Non-pigmented ciliary epithelial cell (primary cell): ENCODE measurements around the gene ZBTB4.

Source experiments
- DNase-seq: peaks from one replicate; pipeline ENCODE4 v3.0.0-alpha.2; 2010; ENCODE audit warnings: low read depth

Gene ZBTB4, protein sequence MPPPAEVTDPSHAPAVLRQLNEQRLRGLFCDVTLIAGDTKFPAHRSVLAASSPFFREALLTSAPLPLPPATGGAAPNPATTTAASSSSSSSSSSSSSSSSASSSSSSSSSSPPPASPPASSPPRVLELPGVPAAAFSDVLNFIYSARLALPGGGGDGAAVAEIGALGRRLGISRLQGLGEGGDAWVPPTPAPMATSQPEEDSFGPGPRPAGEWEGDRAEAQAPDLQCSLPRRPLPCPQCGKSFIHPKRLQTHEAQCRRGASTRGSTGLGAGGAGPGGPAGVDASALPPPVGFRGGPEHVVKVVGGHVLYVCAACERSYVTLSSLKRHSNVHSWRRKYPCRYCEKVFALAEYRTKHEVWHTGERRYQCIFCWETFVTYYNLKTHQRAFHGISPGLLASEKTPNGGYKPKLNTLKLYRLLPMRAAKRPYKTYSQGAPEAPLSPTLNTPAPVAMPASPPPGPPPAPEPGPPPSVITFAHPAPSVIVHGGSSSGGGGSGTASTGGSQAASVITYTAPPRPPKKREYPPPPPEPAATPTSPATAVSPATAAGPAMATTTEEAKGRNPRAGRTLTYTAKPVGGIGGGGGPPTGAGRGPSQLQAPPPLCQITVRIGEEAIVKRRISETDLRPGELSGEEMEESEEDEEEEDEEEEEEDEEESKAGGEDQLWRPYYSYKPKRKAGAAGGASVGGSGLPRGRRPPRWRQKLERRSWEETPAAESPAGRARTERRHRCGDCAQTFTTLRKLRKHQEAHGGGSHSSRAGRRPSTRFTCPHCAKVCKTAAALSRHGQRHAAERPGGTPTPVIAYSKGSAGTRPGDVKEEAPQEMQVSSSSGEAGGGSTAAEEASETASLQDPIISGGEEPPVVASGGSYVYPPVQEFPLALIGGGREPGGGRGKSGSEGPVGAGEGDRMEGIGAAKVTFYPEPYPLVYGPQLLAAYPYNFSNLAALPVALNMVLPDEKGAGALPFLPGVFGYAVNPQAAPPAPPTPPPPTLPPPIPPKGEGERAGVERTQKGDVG

GRCh38 chr17:7479213-7480088 lies at the start of gene ZBTB4:
Gene ZBTB4 (minus strand): TSS chr17:7479631. CDS start chr17:7466801, 12,830 bp downstream.
- no peak for DNase-seq

GRCh38 chr17:7528842-7529241 lies 49.4 kb upstream of the ZBTB4 start:
- DNase-seq = no peak

DNA sequence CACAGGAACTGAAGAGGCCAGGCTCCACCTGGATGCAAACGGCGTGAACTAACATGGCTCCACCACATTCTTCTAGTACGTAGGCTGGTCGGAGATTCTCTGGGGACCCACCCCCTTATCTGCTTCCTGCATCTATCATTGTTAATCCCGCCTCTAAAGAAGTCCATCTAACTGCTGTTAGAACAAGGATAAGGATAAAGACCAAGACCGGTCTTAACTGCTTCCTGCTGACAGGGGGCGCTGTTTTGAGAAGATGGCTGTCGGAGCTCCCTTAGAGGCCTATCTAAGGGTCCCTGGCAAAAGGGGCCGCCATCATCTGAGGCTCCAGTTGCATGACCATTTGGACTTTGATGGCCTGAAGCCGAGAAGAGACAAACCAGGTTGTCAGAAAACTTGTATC lies 43.6 kb upstream of the ZBTB4 start:
- no peak for DNase-seq

DNA sequence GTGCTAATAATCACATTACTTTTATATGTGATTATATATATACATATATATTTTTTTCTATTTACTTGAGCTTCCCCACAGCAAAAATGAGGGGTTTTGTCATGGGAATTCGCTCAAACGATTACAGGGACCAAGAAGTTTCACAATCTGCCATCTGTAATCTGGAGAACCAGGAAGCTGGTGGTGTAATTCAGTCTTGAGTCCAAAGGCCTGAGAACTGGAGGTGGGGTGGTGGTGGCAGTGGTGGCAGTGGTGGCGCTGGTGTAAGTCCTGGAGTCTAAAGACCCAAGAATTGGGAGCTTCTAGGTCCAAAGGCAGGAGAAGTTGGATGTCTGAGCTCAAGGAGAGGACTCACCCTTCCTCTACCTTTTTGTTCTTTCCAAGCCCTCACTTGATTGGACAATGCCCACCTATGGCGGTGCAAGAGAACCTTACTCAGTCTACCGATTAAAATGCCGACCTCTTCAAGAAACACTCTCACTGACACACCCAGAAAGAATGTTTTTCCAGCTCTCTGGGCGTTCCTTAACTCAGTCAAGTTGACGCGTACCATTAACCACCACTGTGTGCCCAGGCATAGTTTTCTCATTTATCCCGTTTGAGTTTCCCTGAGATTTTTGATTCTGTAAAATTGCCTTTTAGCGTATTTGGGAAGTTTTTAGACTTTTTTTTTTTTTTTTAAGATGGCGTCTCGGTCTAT lies 36.6 kb upstream of the ZBTB4 start:
- no peak for DNase-seq

- no peak for DNase-seq
Measured at GRCh38 chr17:7513850-7514419, 34.5 kb upstream of the ZBTB4 start.

DNA sequence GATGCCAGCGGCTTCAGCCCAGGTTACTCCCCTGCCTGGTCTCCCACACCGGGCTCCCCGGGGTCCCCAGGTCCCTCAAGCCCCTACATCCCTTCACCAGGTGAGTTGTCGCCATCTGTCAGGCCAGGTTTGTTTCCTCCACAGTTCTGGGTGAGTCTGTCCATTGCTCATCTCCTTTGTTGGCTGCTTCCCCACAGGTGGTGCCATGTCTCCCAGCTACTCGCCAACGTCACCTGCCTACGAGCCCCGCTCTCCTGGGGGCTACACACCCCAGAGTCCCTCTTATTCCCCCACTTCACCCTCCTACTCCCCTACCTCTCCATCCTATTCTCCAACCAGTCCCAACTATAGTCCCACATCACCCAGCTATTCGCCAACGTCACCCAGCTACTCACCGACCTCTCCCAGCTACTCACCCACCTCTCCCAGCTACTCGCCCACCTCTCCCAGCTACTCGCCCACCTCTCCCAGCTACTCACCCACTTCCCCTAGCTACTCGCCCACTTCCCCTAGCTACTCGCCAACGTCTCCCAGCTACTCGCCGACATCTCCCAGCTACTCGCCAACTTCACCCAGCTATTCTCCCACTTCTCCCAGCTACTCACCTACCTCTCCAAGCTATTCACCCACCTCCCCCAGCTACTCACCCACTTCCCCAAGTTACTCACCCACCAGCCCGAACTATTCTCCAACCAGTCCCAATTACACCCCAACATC lies 33.6 kb upstream of the ZBTB4 start:
- no peak for DNase-seq

- no peak for DNase-seq
Measured at GRCh38 chr17:7512105-7512504, 32.7 kb upstream of the ZBTB4 start.

DNA sequence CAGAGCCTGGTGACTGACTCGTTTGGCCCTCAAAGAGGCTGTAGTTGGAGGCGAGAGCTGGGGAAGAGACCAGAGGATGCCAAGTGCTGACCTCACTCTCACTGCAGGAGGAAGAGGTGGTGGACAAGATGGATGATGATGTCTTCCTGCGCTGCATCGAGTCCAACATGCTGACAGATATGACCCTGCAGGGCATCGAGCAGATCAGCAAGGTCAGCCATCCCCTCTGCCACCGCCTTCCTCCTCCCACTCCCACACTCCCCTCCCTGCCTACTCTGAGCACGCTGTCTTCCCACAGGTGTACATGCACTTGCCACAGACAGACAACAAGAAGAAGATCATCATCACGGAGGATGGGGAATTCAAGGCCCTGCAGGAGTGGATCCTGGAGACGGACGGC lies 31.7 kb upstream of the ZBTB4 start:
- no peak for DNase-seq

DNA sequence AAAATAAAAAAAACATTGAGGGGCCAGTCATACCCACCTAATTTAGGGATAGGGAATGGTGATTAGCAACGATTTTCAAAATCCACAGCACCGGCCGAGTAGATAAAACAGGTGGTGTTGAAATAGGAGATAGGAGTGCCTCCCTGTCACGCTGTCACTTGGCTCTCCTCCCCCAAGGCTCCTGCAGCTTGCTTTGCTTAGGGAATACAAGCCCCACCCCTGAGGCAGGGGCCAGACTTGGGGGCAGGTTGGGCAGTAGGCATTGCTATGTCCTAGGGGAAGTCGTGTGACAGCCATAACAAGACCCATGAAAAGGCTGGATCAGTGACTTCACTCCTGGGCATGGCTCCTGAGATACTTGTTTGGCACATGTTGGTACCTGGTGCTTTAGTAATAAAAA lies 30.5 kb upstream of the ZBTB4 start:
- no peak for DNase-seq

DNA sequence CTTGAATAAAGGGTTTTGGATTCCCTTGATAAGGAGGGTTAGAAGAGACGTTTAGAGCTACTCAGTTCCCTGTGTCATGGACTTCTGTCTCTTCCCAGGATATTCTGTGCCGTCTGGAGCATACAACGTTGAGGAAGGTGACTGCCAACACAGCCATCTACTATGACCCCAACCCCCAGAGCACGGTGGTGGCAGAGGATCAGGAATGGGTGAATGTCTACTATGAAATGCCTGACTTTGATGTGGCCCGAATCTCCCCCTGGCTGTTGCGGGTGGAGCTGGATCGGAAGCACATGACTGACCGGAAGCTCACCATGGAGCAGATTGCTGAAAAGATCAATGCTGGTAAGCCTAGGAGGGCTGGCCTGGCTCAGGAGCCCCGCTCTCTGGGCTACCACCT lies 29.4 kb upstream of the ZBTB4 start:
- no peak for DNase-seq

DNA sequence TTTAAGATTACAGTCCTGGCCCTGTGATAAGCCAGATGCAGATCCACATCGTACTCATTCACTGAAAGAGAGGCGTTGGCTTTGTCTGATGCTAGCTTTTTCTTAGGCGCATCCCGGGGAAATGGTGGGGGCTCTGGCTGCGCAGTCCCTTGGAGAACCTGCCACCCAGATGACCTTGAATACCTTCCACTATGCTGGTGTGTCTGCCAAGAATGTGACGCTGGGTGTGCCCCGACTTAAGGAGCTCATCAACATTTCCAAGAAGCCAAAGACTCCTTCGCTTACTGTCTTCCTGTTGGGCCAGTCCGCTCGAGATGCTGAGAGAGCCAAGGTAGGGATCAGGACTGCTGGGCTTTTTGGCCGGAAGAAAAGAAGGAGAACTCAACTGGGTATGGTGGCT lies 28.7 kb upstream of the ZBTB4 start:
- DNase-seq = no peak

DNA sequence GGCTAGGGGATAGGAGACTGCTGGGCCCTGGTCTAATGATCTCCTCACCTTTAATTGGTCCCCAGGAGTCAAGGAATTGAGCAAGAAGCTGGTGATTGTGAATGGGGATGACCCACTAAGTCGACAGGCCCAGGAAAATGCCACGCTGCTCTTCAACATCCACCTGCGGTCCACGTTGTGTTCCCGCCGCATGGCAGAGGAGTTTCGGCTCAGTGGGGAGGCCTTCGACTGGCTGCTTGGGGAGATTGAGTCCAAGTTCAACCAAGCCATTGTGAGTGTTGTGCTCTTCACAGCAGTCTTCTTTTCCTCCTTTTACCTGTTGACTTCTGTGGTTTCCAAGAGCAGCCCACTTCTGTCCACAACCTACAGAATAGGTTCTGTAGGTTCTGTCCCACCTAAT lies 24.1 kb upstream of the ZBTB4 start:
- DNase-seq = no peak

DNA sequence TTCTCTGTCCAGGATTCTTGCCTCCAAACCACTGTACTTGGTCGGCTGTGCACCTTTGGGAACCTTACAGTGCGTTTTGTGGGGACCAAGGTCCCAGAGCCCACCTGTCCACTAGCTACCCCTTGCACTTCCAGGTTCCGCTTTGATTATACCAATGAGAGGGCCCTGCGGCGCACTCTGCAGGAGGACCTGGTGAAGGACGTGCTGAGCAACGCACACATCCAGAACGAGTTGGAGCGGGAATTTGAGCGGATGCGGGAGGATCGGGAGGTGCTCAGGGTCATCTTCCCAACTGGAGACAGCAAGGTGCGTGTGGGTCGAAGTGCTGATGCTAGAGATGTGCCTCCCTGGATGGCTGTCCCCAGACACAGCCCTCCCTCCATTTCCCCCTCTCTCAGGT lies 23.6 kb upstream of the ZBTB4 start:
- DNase-seq = no peak

DNA sequence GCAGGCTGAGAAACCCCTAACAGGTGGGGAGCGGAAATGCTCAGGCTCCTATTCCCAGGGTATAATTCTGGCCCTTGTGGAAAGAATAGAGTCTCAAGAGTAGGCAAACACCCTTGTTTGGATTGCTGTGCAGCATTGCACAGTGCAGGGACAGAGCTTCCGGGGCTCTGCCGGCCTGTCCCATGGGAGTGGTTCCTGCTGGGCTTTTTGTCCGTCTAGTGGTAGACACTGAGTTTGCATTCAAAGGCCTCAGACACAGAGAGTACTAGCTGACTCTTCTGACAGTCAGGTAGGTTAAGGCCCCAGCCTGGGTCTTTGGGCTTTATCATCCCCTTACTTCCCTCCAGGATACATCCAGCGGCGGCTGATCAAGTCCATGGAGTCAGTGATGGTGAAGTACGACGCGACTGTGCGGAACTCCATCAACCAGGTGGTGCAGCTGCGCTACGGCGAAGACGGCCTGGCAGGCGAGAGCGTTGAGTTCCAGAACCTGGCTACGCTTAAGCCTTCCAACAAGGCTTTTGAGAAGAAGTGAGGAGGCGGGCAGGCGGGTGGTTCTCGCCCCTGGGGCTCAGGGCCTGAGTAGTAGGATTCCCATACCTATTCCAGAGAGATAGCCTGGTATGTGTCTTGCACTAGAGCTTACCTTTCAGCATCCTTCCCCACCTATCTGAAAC lies 22.9 kb upstream of the ZBTB4 start:
- DNase-seq = no peak

- DNase-seq = no peak
Measured at GRCh38 chr17:7501729-7502128, 22.3 kb upstream of the ZBTB4 start.

DNA sequence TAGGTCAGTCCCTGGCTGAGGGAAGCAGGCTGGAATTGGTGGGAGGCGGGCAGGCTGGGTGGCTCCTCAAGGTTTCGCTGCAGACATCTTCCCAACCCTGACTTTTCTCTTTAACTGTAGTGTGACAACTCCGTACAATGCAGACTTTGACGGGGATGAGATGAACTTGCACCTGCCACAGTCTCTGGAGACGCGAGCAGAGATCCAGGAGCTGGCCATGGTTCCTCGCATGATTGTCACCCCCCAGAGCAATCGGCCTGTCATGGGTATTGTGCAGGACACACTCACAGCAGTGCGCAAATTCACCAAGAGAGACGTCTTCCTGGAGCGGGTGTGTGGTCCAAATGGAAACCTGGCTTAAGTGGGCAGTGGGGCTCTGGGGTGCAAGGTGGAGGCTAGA lies 19.7 kb upstream of the ZBTB4 start:
- no peak for DNase-seq

DNA sequence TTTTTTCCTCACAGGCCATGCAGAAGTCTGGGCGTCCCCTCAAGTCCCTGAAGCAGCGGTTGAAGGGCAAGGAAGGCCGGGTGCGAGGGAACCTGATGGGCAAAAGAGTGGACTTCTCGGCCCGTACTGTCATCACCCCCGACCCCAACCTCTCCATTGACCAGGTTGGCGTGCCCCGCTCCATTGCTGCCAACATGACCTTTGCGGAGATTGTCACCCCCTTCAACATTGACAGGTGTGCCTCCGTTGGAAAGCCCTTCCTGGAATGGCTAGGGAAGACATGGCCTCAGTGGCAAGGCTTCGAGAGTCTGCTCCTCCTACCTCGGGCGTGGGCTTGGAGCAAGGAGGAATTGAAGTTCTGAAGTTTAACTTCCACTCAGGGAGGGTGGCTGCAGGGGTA lies 18.2 kb upstream of the ZBTB4 start:
- no peak for DNase-seq

DNA sequence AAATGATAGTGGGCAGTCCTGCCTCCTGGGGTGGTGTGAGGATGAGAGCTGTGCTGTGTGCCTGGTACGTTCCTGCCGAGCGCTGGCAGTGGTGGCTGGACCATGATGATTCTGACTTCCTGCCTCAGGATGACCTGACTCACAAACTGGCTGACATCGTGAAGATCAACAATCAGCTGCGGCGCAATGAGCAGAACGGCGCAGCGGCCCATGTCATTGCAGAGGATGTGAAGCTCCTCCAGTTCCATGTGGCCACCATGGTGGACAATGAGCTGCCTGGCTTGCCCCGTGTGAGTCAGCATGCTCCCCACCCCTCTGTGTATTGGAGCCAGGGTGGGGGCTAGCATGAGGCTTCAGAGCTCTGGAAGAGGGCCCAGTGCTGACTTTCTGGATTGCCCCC lies 17.8 kb upstream of the ZBTB4 start:
- DNase-seq = no peak

- DNase-seq = no peak
Measured at GRCh38 chr17:7496470-7497183, 17.2 kb upstream of the ZBTB4 start.
